ENCODE data around the gene DLX2.

DNA sequence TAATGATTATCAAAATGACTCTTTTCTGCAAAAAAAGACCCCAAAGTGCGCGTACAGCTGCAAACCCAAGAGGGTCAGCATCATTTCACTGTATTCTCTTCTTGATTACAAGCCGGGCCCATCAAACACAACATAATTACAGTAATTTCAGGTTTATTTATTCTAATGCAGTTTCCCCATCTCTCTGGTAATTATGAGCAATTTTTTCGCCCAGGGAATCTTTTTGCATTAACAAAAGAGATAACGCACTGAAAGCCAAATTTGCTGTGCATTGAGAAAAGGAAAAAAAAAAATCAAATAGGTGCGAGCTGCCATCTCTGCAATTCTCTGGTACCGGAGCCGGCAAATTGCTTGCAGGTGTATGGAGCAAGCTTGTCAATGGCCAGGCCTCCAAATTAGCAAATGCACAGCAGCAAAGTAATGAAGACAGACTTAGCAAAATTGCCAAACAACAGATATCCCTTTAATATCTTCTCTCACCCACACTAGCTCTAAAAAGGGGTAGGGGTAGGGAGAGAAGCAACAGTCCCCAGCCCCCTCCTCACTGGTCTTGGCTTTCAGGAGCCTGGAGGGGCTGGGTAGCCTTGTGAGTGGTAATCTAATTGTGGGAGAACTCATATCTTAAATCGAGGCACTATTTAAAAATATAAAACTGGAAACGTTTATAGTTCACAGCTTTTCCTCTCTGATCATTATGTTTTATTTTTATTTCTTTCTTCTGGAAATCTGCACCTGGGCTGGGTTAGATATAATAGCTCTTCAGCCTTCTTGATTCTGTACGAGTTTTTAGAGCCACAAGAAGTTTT is 10.7 kb downstream of the DLX2 start:
- TF ChIP-seq CTCF (IDR thresholded peaks at IDR 0.05 in 4 of 5, conservative IDR thresholded peaks at IDR 0.05 in 1 of 5) (no peak), POLR2A (IDR thresholded peaks at IDR 0.05) (no peak)

Data from gastrocnemius medialis (tissue), 4 donors.